Lower lobe of right lung (tissue), 2 donors: ENCODE data around the gene TMEM235. TPM values are rescaled to one million over a fixed set of nuclear protein-coding genes. Genes with fewer than 3 reads are reported as not detected.

ENCODE experiments used
- ATAC-seq, 2 donors: fragments of 200-7000 bp; cut with Tn5 transposase; one replicate each; pipeline ENCODE4 v1.9.1; 2020 to 2022; ENCODE audit warnings: mild to moderate bottlenecking in 2 of 2, moderate library complexity in 2 of 2
- DNase-seq: peaks from one replicate; pipeline ENCODE4 v3.0.0-alpha.2; 2020
- H3K27ac ChIP-seq: fragments of 200-600 bp; one replicate; pipeline ENCODE4 v1.8.0; 2022
- H3K27me3 ChIP-seq: fragments of 200-600 bp; one replicate; pipeline ENCODE4 v1.8.0; 2022; ENCODE audit warnings: low read depth
- H3K36me3 ChIP-seq: fragments of 200-600 bp; one replicate; pipeline ENCODE4 v1.8.0; 2022; ENCODE audit warnings: mild to moderate bottlenecking
- H3K4me1 ChIP-seq: fragments of 200-600 bp; one replicate; pipeline ENCODE4 v1.8.0; 2022
- H3K4me3 ChIP-seq: fragments of 200-600 bp; one replicate; pipeline ENCODE4 v1.8.0; 2022; ENCODE audit warnings: mild to moderate bottlenecking
- H3K9me3 ChIP-seq: fragments of 200-600 bp; one replicate; pipeline ENCODE4 v1.8.0; 2022
- CTCF ChIP-seq: fragments of 200-600 bp; IDR thresholded peaks from one replicate; pipeline ENCODE4 v1.8.0; 2022; ENCODE audit warnings: antibody characterized with exemption, mild to moderate bottlenecking
- intact Hi-C: fragments of 100-400 bp; cut with DNase I; formaldehyde crosslinking; loops from one replicate; pipeline ENCODE4 v1.11.0; 2022
- total RNA-seq: library from RNA; stranded (reverse); fragmentation: NEBNext Ultra II Directional; extraction: Animal tissue kit (Norgen Biotek cat#: 25700); gene quantifications from one replicate; pipeline ENCODE4 v1.2.1, GENCODE V29; 2021
- donor health status: DM: no; HTN: yes; CAD: no; lungs with severe emphysema.

TMEM235 gene
- total RNA-seq, 1 donor from 2014 or later: not detected

GRCh38 chr17:78210111-78210510, 21.3 kb upstream of the TMEM235 start:
- Histone ChIP-seq H3K27me3 (no peaks in the 10 kb centered on the region), H3K27ac (no peak overlapping the region), H3K4me3 (no peak overlapping the region), H3K36me3 (peaks cover 6% of the 10 kb centered on the region), H3K4me1 (peaks cover 12% of the 10 kb centered on the region), H3K9me3 (no peaks in the 10 kb centered on the region)
- ATAC-seq (no peak), DNase-seq (no peak)
- intact Hi-C loops: no loop called here
- TF ChIP-seq CTCF: no peak

- no peak for ATAC-seq
- Histone ChIP-seq H3K4me3 (no peak overlapping the region), H3K9me3 (no peaks in the 10 kb centered on the region), H3K27me3 (no peaks in the 10 kb centered on the region), H3K4me1 (peaks cover 12% of the 10 kb centered on the region), H3K27ac (no peak overlapping the region), H3K36me3 (peaks cover 6% of the 10 kb centered on the region)
- DNase-seq: no peak
- intact Hi-C loops: no loop called here
- TF ChIP-seq CTCF: no peak
Measured at GRCh38 chr17:78211032-78211431, 20.4 kb upstream of the TMEM235 start.

GRCh38 chr17:78214016-78214705, 17.3 kb upstream of the TMEM235 start, which contains the start of gene BIRC5:
BIRC5 (plus strand) TSS chr17:78214253; CDS start chr17:78214317, 64 bp downstream.
- H3K27ac ChIP-seq: no peak within 1 kb of the TSS

GRCh38 chr17:78214706-78215061, 16.7 kb upstream of the TMEM235 start:
- H3K4me1 ChIP-seq: peaks cover 12% of the 10 kb centered on the region
- H3K27me3 ChIP-seq: no peaks in the 10 kb centered on the region
- H3K4me3 ChIP-seq: peak overlapping the region; percentile 55
- H3K36me3 ChIP-seq: no peaks in the 10 kb centered on the region
- H3K9me3 ChIP-seq: no peaks in the 10 kb centered on the region
- no peak for DNase-seq
- TF ChIP-seq CTCF: no peak
- intact Hi-C loops: no loop called here
- no peak for ATAC-seq
- no peak overlapping the region for H3K27ac ChIP-seq

More at GRCh38 chr17:78214016-78214705, 17.3 kb upstream of the TMEM235 start, which contains the start of gene BIRC5:
- Histone ChIP-seq H3K4me1 (peaks cover 12% of the 10 kb centered on the region), H3K36me3 (no peaks in the 10 kb centered on the region), H3K27me3 (no peaks in the 10 kb centered on the region), H3K4me3 (peak within 1 kb of the TSS; percentile 55), H3K9me3 (no peaks in the 10 kb centered on the region)
- intact Hi-C loops: no loop called here
- no peak for TF ChIP-seq CTCF
- peak; percentile 93 for DNase-seq
- peak; percentile 99 for ATAC-seq

GRCh38 chr17:78219396-78220150, 11.9 kb upstream of the TMEM235 start:
- DNase-seq (no peak), ATAC-seq (no peak)
- no peaks in the 10 kb centered on the region for H3K27me3 ChIP-seq
- intact Hi-C loops: no loop called here
- no peaks in the 10 kb centered on the region for H3K9me3 ChIP-seq
- H3K27ac ChIP-seq: no peak overlapping the region
- no peak for TF ChIP-seq CTCF
- H3K4me3 ChIP-seq: no peak overlapping the region
- no peaks in the 10 kb centered on the region for H3K36me3 ChIP-seq
- peaks cover 19% of the 10 kb centered on the region for H3K4me1 ChIP-seq
